Gastroesophageal sphincter (tissue), 3 donors: ENCODE data around the gene TFB1M.

Experiments
- EP300 ChIP-seq: sonication (generic); formaldehyde crosslinking; IDR thresholded peaks from one replicate; pipeline ENCODE4 v1.6.1; 2017; ENCODE audit warnings: antibody characterized with exemption, mild to moderate bottlenecking
- POLR2A ChIP-seq, 2 donors: fragments of 450-650 bp; IDR thresholded peaks; one replicate each; pipeline ENCODE4 v1.6.1; 2017; ENCODE audit warnings: antibody characterized with exemption in 2 of 2, mild to moderate bottlenecking in 2 of 2, moderate library complexity in 1 of 2
- POLR2AphosphoS5 ChIP-seq: sonication (generic); formaldehyde crosslinking; IDR thresholded peaks from one replicate; pipeline ENCODE4 v1.6.1; 2017; ENCODE audit warnings: antibody characterized with exemption
- TF ChIP-seq, protein P1 (sequence below), 4 experiments: fragments of 200-600 bp in 2 of 4; fragments of 450-650 bp in 2 of 4; sonication (generic) in 1 of 4; IDR thresholded peaks; one replicate each; pipeline ENCODE4 v1.5.1; 2017 to 2019; ENCODE audit warnings: antibody characterized with exemption in 4 of 4, mild to moderate bottlenecking in 2 of 4, moderate library complexity in 2 of 4

DNA sequence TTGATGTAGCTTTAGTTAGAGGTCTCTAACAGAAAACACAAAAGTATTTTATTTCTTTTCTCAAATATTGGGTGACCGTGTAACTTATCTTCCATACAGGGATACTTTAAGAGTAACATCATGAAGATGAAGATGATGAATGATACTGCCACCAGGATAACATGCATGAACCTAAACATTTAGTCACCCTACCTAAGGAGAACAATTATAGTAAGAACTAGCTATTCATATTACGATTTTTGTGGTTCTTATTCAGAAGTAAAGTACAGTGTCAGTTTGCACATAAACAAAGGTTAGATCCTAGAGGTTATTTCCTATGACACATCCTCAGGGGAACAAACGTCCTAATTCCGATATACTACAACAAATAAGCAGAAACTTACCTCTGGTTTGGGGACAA, 29.5 kb downstream of the TFB1M start:
- TF ChIP-seq, protein P1, sequence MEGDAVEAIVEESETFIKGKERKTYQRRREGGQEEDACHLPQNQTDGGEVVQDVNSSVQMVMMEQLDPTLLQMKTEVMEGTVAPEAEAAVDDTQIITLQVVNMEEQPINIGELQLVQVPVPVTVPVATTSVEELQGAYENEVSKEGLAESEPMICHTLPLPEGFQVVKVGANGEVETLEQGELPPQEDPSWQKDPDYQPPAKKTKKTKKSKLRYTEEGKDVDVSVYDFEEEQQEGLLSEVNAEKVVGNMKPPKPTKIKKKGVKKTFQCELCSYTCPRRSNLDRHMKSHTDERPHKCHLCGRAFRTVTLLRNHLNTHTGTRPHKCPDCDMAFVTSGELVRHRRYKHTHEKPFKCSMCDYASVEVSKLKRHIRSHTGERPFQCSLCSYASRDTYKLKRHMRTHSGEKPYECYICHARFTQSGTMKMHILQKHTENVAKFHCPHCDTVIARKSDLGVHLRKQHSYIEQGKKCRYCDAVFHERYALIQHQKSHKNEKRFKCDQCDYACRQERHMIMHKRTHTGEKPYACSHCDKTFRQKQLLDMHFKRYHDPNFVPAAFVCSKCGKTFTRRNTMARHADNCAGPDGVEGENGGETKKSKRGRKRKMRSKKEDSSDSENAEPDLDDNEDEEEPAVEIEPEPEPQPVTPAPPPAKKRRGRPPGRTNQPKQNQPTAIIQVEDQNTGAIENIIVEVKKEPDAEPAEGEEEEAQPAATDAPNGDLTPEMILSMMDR (IDR thresholded peaks at IDR 0.05) = no peak
- TF ChIP-seq POLR2A (IDR thresholded peaks at IDR 0.05) (no peak), POLR2AphosphoS5 (no peak), EP300 (no peak)
